Breast epithelium (tissue), 4 donors: Measurements from ENCODE around the gene TMEM63B. TPM values are rescaled to one million over a fixed set of nuclear protein-coding genes. Genes with fewer than 3 reads are reported as not detected.

Source experiments
- DNase-seq, 2 donors: peaks; one replicate each; pipeline ENCODE4 v3.0.0-alpha.2; 2019; ENCODE audit warnings: low spot score in 2 of 2
- H3K27ac ChIP-seq, 2 donors: fragments of 200-600 bp; sonication (generic) in 1 of 2; one replicate each; pipeline ENCODE4 v1.5.1; 2016 to 2019; ENCODE audit warnings: mild to moderate bottlenecking in 1 of 2
- H3K27me3 ChIP-seq, 2 donors: fragments of 200-600 bp; sonication (generic) in 1 of 2; one replicate each; pipeline versions ENCODE4 v1.5.1 to v1.6.0; 2017 to 2019; ENCODE audit warnings: control low read depth in 1 of 2, mild to moderate bottlenecking in 1 of 2
- H3K36me3 ChIP-seq: fragments of 200-600 bp; one replicate; pipeline ENCODE4 v1.5.1; 2019
- H3K4me1 ChIP-seq, 2 donors: fragments of 200-600 bp; sonication (generic); one replicate each; pipeline ENCODE4 v1.5.1; 2016 to 2019; ENCODE audit warnings: control low read depth in 1 of 2
- H3K4me3 ChIP-seq, 3 donors: fragments of 200-600 bp; sonication (generic); 1 replicate in 2 of 3; 2 replicates in 1 of 3; pipeline ENCODE4 v1.5.1; 2016 to 2019; ENCODE audit warnings: mild to moderate bottlenecking in 3 of 3, moderate library complexity in 2 of 3
- H3K9me3 ChIP-seq, 2 donors: fragments of 200-600 bp; sonication (generic) in 1 of 2; one replicate each; pipeline ENCODE4 v1.5.1; 2016 to 2019; ENCODE audit warnings: control low read depth in 1 of 2
- CTCF ChIP-seq, 3 donors: fragments of 450-650 bp; IDR thresholded peaks; one replicate each; pipeline ENCODE4 v1.5.1; 2016 to 2017; ENCODE audit warnings: antibody characterized with exemption in 3 of 3, mild to moderate bottlenecking in 3 of 3, moderate library complexity in 3 of 3
- POLR2A ChIP-seq: fragments of 450-650 bp; IDR thresholded peaks from one replicate; pipeline ENCODE4 v1.6.1; 2016; ENCODE audit warnings: antibody characterized with exemption, mild to moderate bottlenecking, moderate library complexity
- POLR2AphosphoS5 ChIP-seq, 3 donors: sonication (generic); formaldehyde crosslinking; IDR thresholded peaks; one replicate each; pipeline ENCODE4 v1.6.1; 2017; ENCODE audit warnings: antibody characterized with exemption in 3 of 3
- intact Hi-C: fragments of 100-400 bp; cut with DNase I; formaldehyde crosslinking; loops from one replicate; pipeline ENCODE4 v1.15.1; 2023; ENCODE audit warnings: low total_unique reads
- total RNA-seq, 3 donors: library from RNA; depleted of rRNA; stranded (reverse); fragments of >200 nt; gene quantifications; one replicate each; pipeline ENCODE4 v1.1.0, GENCODE V29; 2016

The TMEM63B gene
- total RNA-seq, 3 donors from 2014 or later, result 16.7 to 21.8 (median 18.9) TPM

GRCh38 chr6:44151348-44152108 lies 24.2 kb downstream of the TMEM63B start:
- DNase-seq, result peak; percentile 47 to 74

GRCh38 chr6:44152109-44152461 lies 24.7 kb downstream of the TMEM63B start:
- no peak for TF ChIP-seq CTCF (IDR thresholded peaks at IDR 0.05)
- no peak for TF ChIP-seq POLR2AphosphoS5 (IDR thresholded peaks at IDR 0.05)
- no peak for TF ChIP-seq POLR2A
- Histone ChIP-seq H3K4me1 (no peaks in the 10 kb centered on the region), H3K27me3 (no peaks in the 10 kb centered on the region), H3K9me3 (no peaks in the 10 kb centered on the region), H3K4me3 (no peak overlapping the region), H3K27ac (no peak overlapping the region), H3K36me3 (peaks cover 6% of the 10 kb centered on the region)
- no peak for DNase-seq
- intact Hi-C loops, result no loop called here

More at GRCh38 chr6:44151348-44152108, 24.2 kb downstream of the TMEM63B start:
- Histone ChIP-seq H3K27me3 (no peaks in the 10 kb centered on the region), H3K4me3 (peak overlapping the region in 1 of 3 donors; percentile 37), H3K36me3 (peaks cover 6% of the 10 kb centered on the region), H3K9me3 (no peaks in the 10 kb centered on the region), H3K27ac (no peak overlapping the region), H3K4me1 (no peaks in the 10 kb centered on the region)
- TF ChIP-seq POLR2A, result no peak
- TF ChIP-seq CTCF (IDR thresholded peaks at IDR 0.05), result peak; percentile 97 to 98 (median 97)
- TF ChIP-seq POLR2AphosphoS5 (IDR thresholded peaks at IDR 0.05), result peak in 1 of 3 donors; percentile 39
- intact Hi-C loops, result loop anchor here (2.0 kb wide), 1 partner anchor 55 kb away; no protein-coding TSS in a partner anchor

- no peaks in the 10 kb centered on the region for H3K4me1 ChIP-seq
- peaks cover 6% of the 10 kb centered on the region for H3K36me3 ChIP-seq
- no peaks in the 10 kb centered on the region for H3K9me3 ChIP-seq
- no peak overlapping the region for H3K4me3 ChIP-seq
- DNase-seq, result no peak
- intact Hi-C loops, result no loop called here
- no peak overlapping the region for H3K27ac ChIP-seq
- no peaks in the 10 kb centered on the region for H3K27me3 ChIP-seq
- TF ChIP-seq POLR2AphosphoS5 (IDR thresholded peaks at IDR 0.05) (no peak), POLR2A (no peak), CTCF (IDR thresholded peaks at IDR 0.05) (no peak)
These were observed 25.2 kb downstream of the TMEM63B start for GRCh38 chr6:44152533-44152932.

GRCh38 chr6:44154067-44154466 lies 26.7 kb downstream of the TMEM63B start:
- TF ChIP-seq CTCF (IDR thresholded peaks at IDR 0.05), result no peak
- no peak for TF ChIP-seq POLR2A
- no peak for TF ChIP-seq POLR2AphosphoS5 (IDR thresholded peaks at IDR 0.05)
- intact Hi-C loops, result no loop called here
- no peaks in the 10 kb centered on the region for H3K27me3 ChIP-seq
- H3K36me3 ChIP-seq, result peaks cover 4% of the 10 kb centered on the region
- H3K27ac ChIP-seq, result no peak overlapping the region
- H3K4me1 ChIP-seq, result no peaks in the 10 kb centered on the region
- H3K4me3 ChIP-seq, result no peak overlapping the region
- H3K9me3 ChIP-seq, result no peaks in the 10 kb centered on the region
- no peak for DNase-seq

GRCh38 chr6:44156494-44157151 lies 29.3 kb downstream of the TMEM63B start:
- Histone ChIP-seq H3K9me3 (no peaks in the 10 kb centered on the region), H3K27ac (peak overlapping the region in 1 of 2 donors; percentile 8), H3K36me3 (no peaks in the 10 kb centered on the region), H3K27me3 (no peaks in the 10 kb centered on the region), H3K4me3 (no peak overlapping the region), H3K4me1 (no peaks in the 10 kb centered on the region)
- no peak for TF ChIP-seq POLR2AphosphoS5 (IDR thresholded peaks at IDR 0.05)
- no peak for TF ChIP-seq POLR2A
- TF ChIP-seq CTCF (IDR thresholded peaks at IDR 0.05), result no peak
- no peak for DNase-seq
- intact Hi-C loops, result no loop called here
